Panc1 (cell line): Measurements from ENCODE around the gene GFAP. TPM values are rescaled to one million over a fixed set of nuclear protein-coding genes. Genes with fewer than 3 reads are reported as not detected.

ENCODE experiments used
- ATAC-seq: fragments of 200-7000 bp; cut with Tn5 transposase; 2 replicates; pipeline ENCODE4 v1.9.1; 2020; ENCODE audit warnings: mild to moderate bottlenecking, moderate library complexity
- Bru-seq: library from RNA; stranded (reverse); fragments of 400-500 nt; gene quantifications from one replicate; lab custom pipeline; 2021; lab: Mats Ljungman, UMichigan
- BruChase-seq, 2 experiments: library from RNA; stranded (reverse); fragments of 400-500 nt; gene quantifications; one replicate each; lab custom pipeline; 2021; lab: Mats Ljungman, UMichigan
- BruUV-seq: library from RNA; stranded (reverse); fragments of 400-500 nt; replicated peaks from 2 replicates; lab custom pipeline; 2021; lab: Mats Ljungman, UMichigan
- CTCF ChIA-PET: fragments of 300-600 bp; sonication (Branson Sonifier 250); formaldehyde crosslinking; loops from one replicate; lab custom pipeline; 2022; ENCODE audit warnings: antibody characterized with exemption; lab: Charles Lee
- POLR2A ChIA-PET: fragments of 300-600 bp; sonication (Branson Sonifier 250); formaldehyde crosslinking; loops from one replicate; lab custom pipeline; 2022; ENCODE audit warnings: antibody characterized with exemption; lab: Charles Lee
- DNase-seq: peaks from one replicate; pipeline ENCODE4 v3.0.0-alpha.2; 2010; ENCODE audit warnings: low read depth, low spot score
- H3K27ac ChIP-seq: 2 replicates; pipeline ENCODE4 v1.5.1; 2011; ENCODE audit warnings: mild to moderate bottlenecking, low read length, inconsistent platforms
- H3K27me3 ChIP-seq: fragments of 200-500 bp; sonication (Bioruptor generic); 2 replicates; pipeline ENCODE4 v1.6.0; 2014; ENCODE audit warnings: low read length, inconsistent platforms; ENCODE audit not compliant: control insufficient read depth, insufficient read depth
- H3K36me3 ChIP-seq: fragments of 200-500 bp; sonication (Bioruptor generic); 2 replicates; pipeline ENCODE4 v1.5.1; 2014; ENCODE audit warnings: inconsistent platforms, mild to moderate bottlenecking, low read length, moderate library complexity; ENCODE audit not compliant: control insufficient read depth, insufficient read depth
- H3K4me1 ChIP-seq: 2 replicates; pipeline ENCODE4 v1.5.1; 2011; ENCODE audit warnings: inconsistent platforms, mild to moderate bottlenecking, low read length, moderate library complexity; ENCODE audit not compliant: control insufficient read depth, insufficient read depth
- H3K4me3 ChIP-seq, 2 experiments: 2 replicates each; pipeline ENCODE4 v1.5.1; 2011 to 2012; ENCODE audit warnings: low read depth in 2 of 2, low read length in 2 of 2, mild to moderate bottlenecking in 2 of 2, inconsistent platforms in 1 of 2, moderate library complexity in 1 of 2
- H3K9me3 ChIP-seq: fragments of 200-500 bp; sonication (Bioruptor generic); 2 replicates; pipeline ENCODE4 v1.5.1; 2014; ENCODE audit warnings: low read depth, mild to moderate bottlenecking, inconsistent platforms, low read length, moderate library complexity; ENCODE audit not compliant: control insufficient read depth, insufficient read depth
- CTCF ChIP-seq: fragments of 450-650 bp; IDR thresholded peaks from 2 replicates; pipeline ENCODE4 v1.5.1; 2017; ENCODE audit warnings: mild to moderate bottlenecking
- POLR2AphosphoS5 ChIP-seq: IDR thresholded peaks from 2 replicates; pipeline ENCODE4 v1.6.1; 2012; ENCODE audit warnings: mild to moderate bottlenecking, low read depth, low read length, moderate library complexity
- REST ChIP-seq, 2 experiments: IDR thresholded peaks; 2 replicates each; pipeline ENCODE4 v1.6.1; 2011 to 2012; ENCODE audit warnings: low read depth in 2 of 2, control low read depth in 1 of 2, low read length in 1 of 2, mild to moderate bottlenecking in 1 of 2, moderate library complexity in 1 of 2; ENCODE audit not compliant: insufficient read depth in 1 of 2
- SIN3A ChIP-seq: IDR thresholded peaks from 2 replicates; pipeline ENCODE4 v1.6.1; 2012; ENCODE audit warnings: low read depth, mild to moderate bottlenecking, low read length, moderate library complexity, borderline replicate concordance; ENCODE audit not compliant: insufficient read depth
- TCF7L2 ChIP-seq: IDR thresholded peaks from 2 replicates; pipeline ENCODE4 v1.6.1; 2011; ENCODE audit warnings: mild to moderate bottlenecking, low read depth, low read length, inconsistent platforms
- in situ Hi-C: cut with HindIII; loops from 2 replicates; pipeline ENCODE4 v1.10.0; 2016; ENCODE audit warnings: low sequenced_read_pairs, low pct_unique_long_range_greater_than_20kb
- intact Hi-C: fragments of 100-400 bp; cut with micrococcal nuclease; formaldehyde crosslinking; loops from one replicate; pipeline ENCODE4 v1.10.0; 2022; ENCODE audit not compliant: unreplicated experiment
- long read RNA-seq: library from polyadenylated mRNA; unstranded; transcript quantifications from one replicate; pipeline ENCODE4 v2.0.0, GENCODE V29; 2021; ENCODE audit not compliant: unreplicated experiment
- polyA plus RNA-seq: library from polyadenylated mRNA; unstranded; fragments of >200 nt; gene quantifications from one replicate; pipeline ENCODE4 v1.2.1, GENCODE V29; 2012; ENCODE audit warnings: missing spikeins; ENCODE audit not compliant: insufficient read length
- total RNA-seq: library from RNA; stranded (reverse); gene quantifications from one replicate; pipeline ENCODE4 v1.2.1, GENCODE V29; 2021; ENCODE audit not compliant: unreplicated experiment

The GFAP gene
- total RNA-seq (not detected), Bru-seq, nascent RNA (not detected), BruChase-seq, experiment 1, labeled RNA remaining after a 2-hour chase (not detected), BruChase-seq, experiment 2, labeled RNA remaining after a 6-hour chase (not detected)
- 0.79 TPM for polyA plus RNA-seq
- long read RNA-seq: 0 reads

GRCh38 chr17:44915321-44915726 lies at the start of gene GFAP:
Gene GFAP, minus strand, starts transcription at chr17:44915500. Its CDS starts 14 bp downstream, at chr17:44915486.
- H3K4me1 ChIP-seq: no peaks in the 10 kb centered on the region
- ChIA-PET POLR2A (no interaction called here), CTCF (no interaction called here)
- no peaks in the 10 kb centered on the region for H3K27me3 ChIP-seq
- ATAC-seq (no peak), DNase-seq (no peak)
- no peaks in the 10 kb centered on the region for H3K36me3 ChIP-seq
- no TSS peak for BruUV-seq
- H3K27ac ChIP-seq: no peak within 1 kb of the TSS
- no peak within 1 kb of the TSS for H3K4me3 ChIP-seq
- intact Hi-C loops (no loop called here), in situ Hi-C loops (no loop called here)
- H3K9me3 ChIP-seq: no peaks in the 10 kb centered on the region
- no peak for TF ChIP-seq SIN3A
- TF ChIP-seq TCF7L2: no peak
- TF ChIP-seq CTCF: no peak
- no peak for TF ChIP-seq POLR2AphosphoS5
- no peak for TF ChIP-seq REST (IDR thresholded peaks at IDR 0.05; ENCODE audit: insufficient read depth in 1 of 2, low read depth in 2 of 2, low read length in 1 of 2)

- Histone ChIP-seq H3K36me3 (no peaks in the 10 kb centered on the region), H3K4me3 (no peak overlapping the region), H3K4me1 (no peaks in the 10 kb centered on the region), H3K27me3 (no peaks in the 10 kb centered on the region), H3K27ac (no peak overlapping the region), H3K9me3 (no peaks in the 10 kb centered on the region)
- TF ChIP-seq CTCF (no peak; the same call in 1 of the 2 replicates), SIN3A (no peak), REST (IDR thresholded peaks at IDR 0.05; ENCODE audit: insufficient read depth in 1 of 2, low read depth in 2 of 2, low read length in 1 of 2) (no peak), TCF7L2 (no peak), POLR2AphosphoS5 (no peak)
- intact Hi-C loops (no loop called here), in situ Hi-C loops (no loop called here)
- ChIA-PET POLR2A (no interaction called here), CTCF (interaction anchor here (0.7 to 1.6 kb wide), 2 partner anchors 9 to 41 kb away, joined by 3 to 4 read pairs; no protein-coding TSS in a partner anchor)
- no TSS peak for BruUV-seq
- no peak for DNase-seq
- peak; percentile 69; the same call in 1 of the 2 replicates for ATAC-seq
Measured at GRCh38 chr17:44961921-44962350, 46.6 kb upstream of the GFAP start.
